ENCODE data around the gene PRKCI. TPM values are rescaled to one million over a fixed set of nuclear protein-coding genes. Genes with fewer than 3 reads are reported as not detected.

Gene PRKCI
- total RNA-seq, 3 donors from 2014 or later (not counting 1 experiment from before 2014, with no cell fraction given): 8.4 to 14.4 (median 11.1) TPM

DNA sequence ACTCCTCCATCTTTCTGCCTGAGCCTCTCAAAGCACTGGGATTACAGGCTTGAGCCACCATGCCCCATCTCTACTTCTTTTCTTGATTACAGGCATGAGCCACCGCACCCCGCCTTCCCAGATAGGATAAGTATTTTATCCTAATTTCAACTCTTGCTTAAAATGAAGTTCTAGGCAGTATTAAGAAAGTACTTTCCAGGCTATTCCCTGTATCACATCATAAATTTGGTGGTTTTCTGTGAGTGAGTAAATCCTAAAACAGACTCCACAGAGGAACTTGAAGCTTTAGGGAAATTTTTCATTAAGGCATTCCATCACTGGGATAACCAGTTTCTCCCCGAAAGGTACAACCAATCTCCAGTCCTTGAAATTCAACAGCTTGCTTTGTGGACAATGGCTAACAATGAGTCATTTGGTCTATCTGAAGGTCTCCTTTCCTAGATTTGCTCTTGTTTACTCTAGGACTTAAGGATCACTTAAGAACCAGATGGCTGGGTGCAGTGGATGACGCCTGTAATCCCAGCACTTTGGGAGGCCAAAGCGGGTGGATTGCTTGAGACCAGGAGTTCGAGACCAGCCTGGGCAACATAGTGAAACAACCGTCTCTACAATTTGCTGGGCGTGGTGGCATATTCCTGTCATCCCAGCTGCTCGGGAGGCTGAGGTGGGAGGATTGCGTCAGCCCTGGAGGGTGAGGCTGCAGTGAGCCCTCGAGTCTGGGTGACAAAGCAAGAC is 85.6 kb downstream of the PRKCI start:
- no peaks in the 10 kb centered on the region for H3K36me3 ChIP-seq (ENCODE audit: control insufficient read depth, insufficient read depth, low read length)
- peaks cover 3% of the 10 kb centered on the region for H3K4me1 ChIP-seq (ENCODE audit: control insufficient read depth, insufficient read depth, low read length)
- H3K4me3 ChIP-seq (ENCODE audit: low read length): no peak overlapping the region
- H3K9me3 Mint-ChIP-seq: no peaks in the 10 kb centered on the region
- no peak for ATAC-seq
- no peak overlapping the region for H3K4me3 Mint-ChIP-seq
- no peak for DNase-seq
- H3K9me3 ChIP-seq (ENCODE audit: control insufficient read depth, insufficient read depth, low read length): no peaks in the 10 kb centered on the region
- intact Hi-C loops (cut with micrococcal nuclease): no loop called here
- no peaks in the 10 kb centered on the region for H3K36me3 Mint-ChIP-seq
- no peak overlapping the region for H3K27ac ChIP-seq (ENCODE audit: low read length)
- TF ChIP-seq, protein P1, sequence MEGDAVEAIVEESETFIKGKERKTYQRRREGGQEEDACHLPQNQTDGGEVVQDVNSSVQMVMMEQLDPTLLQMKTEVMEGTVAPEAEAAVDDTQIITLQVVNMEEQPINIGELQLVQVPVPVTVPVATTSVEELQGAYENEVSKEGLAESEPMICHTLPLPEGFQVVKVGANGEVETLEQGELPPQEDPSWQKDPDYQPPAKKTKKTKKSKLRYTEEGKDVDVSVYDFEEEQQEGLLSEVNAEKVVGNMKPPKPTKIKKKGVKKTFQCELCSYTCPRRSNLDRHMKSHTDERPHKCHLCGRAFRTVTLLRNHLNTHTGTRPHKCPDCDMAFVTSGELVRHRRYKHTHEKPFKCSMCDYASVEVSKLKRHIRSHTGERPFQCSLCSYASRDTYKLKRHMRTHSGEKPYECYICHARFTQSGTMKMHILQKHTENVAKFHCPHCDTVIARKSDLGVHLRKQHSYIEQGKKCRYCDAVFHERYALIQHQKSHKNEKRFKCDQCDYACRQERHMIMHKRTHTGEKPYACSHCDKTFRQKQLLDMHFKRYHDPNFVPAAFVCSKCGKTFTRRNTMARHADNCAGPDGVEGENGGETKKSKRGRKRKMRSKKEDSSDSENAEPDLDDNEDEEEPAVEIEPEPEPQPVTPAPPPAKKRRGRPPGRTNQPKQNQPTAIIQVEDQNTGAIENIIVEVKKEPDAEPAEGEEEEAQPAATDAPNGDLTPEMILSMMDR (IDR thresholded peaks at IDR 0.05): no peak
- 93% methylated on average over 9 of the region's 11 CpGs for WGBS (ENCODE audit: insufficient coverage)
- H3K27ac Mint-ChIP-seq: no peak overlapping the region
- no peaks in the 10 kb centered on the region for H3K4me1 Mint-ChIP-seq
- H3K27me3 ChIP-seq (ENCODE audit: control insufficient read depth, insufficient read depth, low read length): no peaks in the 10 kb centered on the region
- no peaks in the 10 kb centered on the region for H3K27me3 Mint-ChIP-seq (ENCODE audit: low read depth in 2 of 2)

DNA sequence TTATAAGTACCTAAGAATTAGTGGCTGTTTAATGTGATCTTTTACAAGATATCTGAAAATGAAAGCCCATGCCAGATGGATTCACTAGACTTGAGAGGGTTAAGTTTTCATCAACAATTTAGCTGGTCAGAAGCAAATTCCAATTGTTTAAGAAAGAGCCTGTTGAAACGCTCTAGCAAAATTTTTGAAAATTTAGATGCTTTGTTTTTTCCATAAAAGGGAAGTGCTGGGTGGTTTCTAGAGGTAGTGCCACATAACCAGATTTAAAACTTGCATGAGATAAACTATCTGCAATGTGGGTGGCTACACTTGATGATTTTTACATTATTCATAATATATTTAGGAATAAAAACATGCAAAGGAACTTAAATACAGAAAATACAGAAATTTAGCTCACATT is 86.8 kb downstream of the PRKCI start:
- H3K27ac ChIP-seq (ENCODE audit: low read length): no peak overlapping the region
- no peaks in the 10 kb centered on the region for H3K36me3 ChIP-seq (ENCODE audit: control insufficient read depth, insufficient read depth, low read length)
- no peaks in the 10 kb centered on the region for H3K9me3 ChIP-seq (ENCODE audit: control insufficient read depth, insufficient read depth, low read length)
- Mint-ChIP-seq H3K9me3 (no peaks in the 10 kb centered on the region), H3K4me3 (no peak overlapping the region), H3K27me3 (ENCODE audit: low read depth in 2 of 2) (no peaks in the 10 kb centered on the region), H3K27ac (no peak overlapping the region), H3K4me1 (no peaks in the 10 kb centered on the region), H3K36me3 (no peaks in the 10 kb centered on the region)
- H3K4me1 ChIP-seq (ENCODE audit: control insufficient read depth, insufficient read depth, low read length): peaks cover 3% of the 10 kb centered on the region
- no peak overlapping the region for H3K4me3 ChIP-seq (ENCODE audit: low read length)
- WGBS (ENCODE audit: insufficient coverage): 75% methylated on average over 1 of the region's 1 CpG
- TF ChIP-seq, protein P1 (IDR thresholded peaks at IDR 0.05): no peak
- H3K27me3 ChIP-seq (ENCODE audit: control insufficient read depth, insufficient read depth, low read length): no peaks in the 10 kb centered on the region
- DNase-seq: no peak
- no peak for ATAC-seq
- intact Hi-C loops (cut with micrococcal nuclease): no loop called here

DNA sequence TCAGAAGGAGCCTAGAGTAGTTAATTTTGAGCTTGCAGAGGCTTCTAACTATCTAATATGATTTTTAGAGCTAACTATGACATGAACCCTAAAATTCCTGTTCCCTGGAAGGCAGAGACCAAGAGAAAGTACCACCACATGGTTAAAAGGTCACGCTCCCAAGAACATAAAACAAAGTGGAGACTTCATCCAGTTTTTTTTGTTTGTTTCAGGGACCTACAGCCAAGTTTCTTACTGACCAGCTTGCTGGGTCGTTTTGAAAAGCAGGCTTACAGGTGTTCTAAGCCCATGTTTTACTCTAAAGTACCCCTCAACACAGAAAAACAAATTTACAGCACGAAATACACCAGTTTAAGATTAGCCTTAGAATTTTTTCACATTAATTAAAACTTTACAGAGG is 95.7 kb downstream of the PRKCI start:
- H3K36me3 ChIP-seq (ENCODE audit: control insufficient read depth, insufficient read depth, low read length): no peaks in the 10 kb centered on the region
- H3K27me3 Mint-ChIP-seq (ENCODE audit: low read depth in 2 of 2): no peaks in the 10 kb centered on the region
- TF ChIP-seq, protein P1 (IDR thresholded peaks at IDR 0.05): no peak
- H3K4me3 Mint-ChIP-seq: no peak overlapping the region
- H3K4me1 ChIP-seq (ENCODE audit: control insufficient read depth, insufficient read depth, low read length): no peaks in the 10 kb centered on the region
- WGBS (ENCODE audit: insufficient coverage): 75% methylated on average over 3 of the region's 3 CpGs
- no peaks in the 10 kb centered on the region for H3K9me3 ChIP-seq (ENCODE audit: control insufficient read depth, insufficient read depth, low read length)
- no peak overlapping the region for H3K27ac Mint-ChIP-seq
- intact Hi-C loops (cut with micrococcal nuclease): no loop called here
- DNase-seq (no peak), ATAC-seq (no peak)
- H3K36me3 Mint-ChIP-seq: no peaks in the 10 kb centered on the region
- H3K4me1 Mint-ChIP-seq: no peaks in the 10 kb centered on the region
- H3K4me3 ChIP-seq (ENCODE audit: low read length): no peak overlapping the region
- no peaks in the 10 kb centered on the region for H3K9me3 Mint-ChIP-seq
- no peak overlapping the region for H3K27ac ChIP-seq (ENCODE audit: low read length)
- H3K27me3 ChIP-seq (ENCODE audit: control insufficient read depth, insufficient read depth, low read length): no peaks in the 10 kb centered on the region
